Left ventricle myocardium superior (tissue), 1 donor: ENCODE results near the gene DLL1. TPM values are rescaled to one million over a fixed set of nuclear protein-coding genes. Genes with fewer than 3 reads are reported as not detected.

ENCODE experiments used
- ATAC-seq: fragments of 200-7000 bp; cut with Tn5 transposase; one replicate; pipeline ENCODE4 v1.9.1; 2020; ENCODE audit warnings: mild to moderate bottlenecking, moderate library complexity
- DNase-seq: peaks from one replicate; pipeline ENCODE4 v3.0.0-alpha.2; 2020
- intact Hi-C: fragments of 100-400 bp; cut with micrococcal nuclease; formaldehyde crosslinking; loops from one replicate; pipeline ENCODE4 v1.11.0; 2022
- total RNA-seq: library from RNA; stranded (reverse); fragmentation: NEBNext Ultra II Directional; extraction: Animal tissue kit (Norgen Biotek cat#: 25700); gene quantifications from one replicate; pipeline ENCODE4 v1.2.1, GENCODE V29; 2021
- donor health status: DM: no; HTN: yes; CAD: no; lungs with severe emphysema.

Gene DLL1
- total RNA-seq, 1 donor from 2014 or later, result 15.3 TPM

GRCh38 chr6:170257376-170257775 is 33.5 kb downstream of the DLL1 start:
- ATAC-seq, result no peak
- intact Hi-C loops, result no loop called here
- DNase-seq, result peak; percentile 16

DNA sequence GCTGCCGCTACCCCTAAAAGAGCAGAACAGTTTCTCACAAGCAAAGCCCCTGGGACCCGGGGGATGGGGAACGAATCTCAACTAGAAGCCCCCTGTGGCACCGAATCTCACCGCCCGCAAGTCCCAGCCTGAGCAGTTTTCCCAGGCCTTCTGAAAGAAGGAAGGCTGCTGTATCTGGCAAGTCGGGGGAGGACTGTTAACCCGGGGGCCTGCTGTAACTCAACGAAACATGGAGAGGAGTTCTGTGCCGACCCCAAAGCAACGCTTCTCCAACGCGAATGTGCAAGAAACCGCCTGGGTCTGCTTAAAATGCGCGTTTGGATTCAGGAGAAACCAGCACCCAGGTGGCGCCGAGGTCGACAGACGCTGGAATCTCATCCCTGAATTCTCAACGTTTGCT is 34.2 kb downstream of the DLL1 start:
- DNase-seq (peak; percentile 13), ATAC-seq (no peak)
- intact Hi-C loops, result no loop called here

GRCh38 chr6:170255426-170256125 is 35.3 kb downstream of the DLL1 start:
- intact Hi-C loops, result no loop called here
- DNase-seq, result peak; percentile 16
- no peak for ATAC-seq

DNA sequence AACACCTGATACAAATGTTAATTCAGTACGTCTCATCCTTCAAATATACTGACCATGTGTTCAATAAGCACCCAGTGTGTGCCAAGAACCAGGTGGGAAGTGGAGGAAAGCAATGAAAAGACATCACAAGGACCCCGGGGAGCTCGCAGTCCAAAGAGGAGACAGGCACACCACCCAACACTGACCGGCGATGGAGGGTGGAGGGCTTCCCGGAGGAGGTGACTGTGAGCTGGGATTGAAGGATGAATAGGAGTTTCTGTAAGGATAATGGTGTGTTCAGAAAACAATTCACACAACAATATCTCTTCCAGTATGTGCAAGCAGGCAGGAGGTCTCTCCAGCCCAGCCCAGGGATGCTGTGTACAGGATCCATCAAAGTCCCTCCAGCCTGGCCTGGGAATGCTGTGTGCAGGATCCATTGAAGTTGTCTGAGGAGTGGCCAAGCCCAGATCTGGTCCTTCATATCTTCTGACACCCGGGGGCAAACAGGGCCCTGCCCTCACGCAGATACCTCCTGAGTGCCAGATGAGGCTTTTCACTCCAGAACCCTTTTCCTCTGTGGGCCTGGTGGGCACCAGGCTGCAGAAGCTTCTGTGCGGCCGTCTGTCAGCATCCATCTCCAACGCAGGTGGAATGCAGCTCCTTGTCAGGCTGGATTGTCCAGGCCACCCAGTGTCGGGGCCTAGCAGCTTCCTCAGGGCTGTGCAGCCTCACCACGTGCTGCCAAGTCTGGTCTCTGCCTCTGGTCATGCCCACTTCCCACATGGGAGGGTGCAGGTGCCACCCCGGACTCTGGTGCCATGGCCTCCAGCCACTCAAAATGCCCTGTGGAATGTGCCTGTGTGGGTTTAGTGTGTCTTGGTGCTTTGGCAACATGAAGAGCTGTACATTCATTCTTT is 36.3 kb downstream of the DLL1 start:
- intact Hi-C loops, result no loop called here
- no peak for ATAC-seq
- peak; percentile 12 for DNase-seq

- ATAC-seq, result no peak
- peak; percentile 10 for DNase-seq
Measured at GRCh38 chr6:170253910-170254269, 37.0 kb downstream of the DLL1 start.

GRCh38 chr6:170253226-170253909 is 37.5 kb downstream of the DLL1 start:
- intact Hi-C loops, result no loop called here
- DNase-seq, result peak; percentile 16
- ATAC-seq, result no peak

More at GRCh38 chr6:170253910-170254269, 37.0 kb downstream of the DLL1 start:
- intact Hi-C loops, result no loop called here

GRCh38 chr6:170251776-170252571 is 38.9 kb downstream of the DLL1 start:
- ATAC-seq, result no peak
- DNase-seq, result peak; percentile 21
- intact Hi-C loops, result no loop called here

GRCh38 chr6:170250981-170251775 is 39.7 kb downstream of the DLL1 start:
- peak; percentile 0 for DNase-seq
- intact Hi-C loops, result no loop called here
- no peak for ATAC-seq

DNA sequence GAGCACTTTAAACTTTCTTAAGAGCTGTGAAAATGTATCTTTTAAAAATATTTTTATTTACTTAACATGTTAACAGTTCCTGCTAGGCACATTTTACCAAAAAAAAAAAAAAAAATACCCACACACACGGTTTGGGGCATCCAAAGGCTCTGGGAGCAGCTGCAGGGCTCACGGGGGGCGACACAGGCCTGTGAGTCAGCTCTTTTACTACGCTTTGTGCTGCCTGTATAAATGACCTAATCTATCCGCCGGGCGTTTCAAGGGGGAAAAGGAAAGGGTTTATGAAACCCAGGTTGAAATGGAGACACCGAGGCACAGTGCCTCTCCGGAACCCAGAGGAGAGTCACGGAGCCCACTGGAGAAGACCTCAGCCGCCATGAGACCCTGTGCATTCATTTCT is 40.4 kb downstream of the DLL1 start:
- DNase-seq (peak; percentile 18), ATAC-seq (no peak)
- intact Hi-C loops, result no loop called here

GRCh38 chr6:170249817-170250216 is 41.1 kb downstream of the DLL1 start:
- no peak for ATAC-seq
- intact Hi-C loops, result no loop called here
- peak; percentile 16 for DNase-seq

GRCh38 chr6:170248861-170249600 is 41.8 kb downstream of the DLL1 start:
- intact Hi-C loops, result no loop called here
- DNase-seq (peak; percentile 29), ATAC-seq (no peak)

- DNase-seq (peak; percentile 44), ATAC-seq (peak; percentile 56)
- intact Hi-C loops, result no loop called here
Measured at GRCh38 chr6:170248111-170248805, 42.6 kb downstream of the DLL1 start.

GRCh38 chr6:170247178-170247701 is 43.6 kb downstream of the DLL1 start:
- peak; percentile 36 for DNase-seq
- intact Hi-C loops, result no loop called here

GRCh38 chr6:170245475-170245992 is 45.3 kb downstream of the DLL1 start:
- intact Hi-C loops, result no loop called here
- DNase-seq, result peak; percentile 15
- ATAC-seq, result no peak

More at GRCh38 chr6:170247178-170247701, 43.6 kb downstream of the DLL1 start:
- ATAC-seq, result peak; percentile 23

DNA sequence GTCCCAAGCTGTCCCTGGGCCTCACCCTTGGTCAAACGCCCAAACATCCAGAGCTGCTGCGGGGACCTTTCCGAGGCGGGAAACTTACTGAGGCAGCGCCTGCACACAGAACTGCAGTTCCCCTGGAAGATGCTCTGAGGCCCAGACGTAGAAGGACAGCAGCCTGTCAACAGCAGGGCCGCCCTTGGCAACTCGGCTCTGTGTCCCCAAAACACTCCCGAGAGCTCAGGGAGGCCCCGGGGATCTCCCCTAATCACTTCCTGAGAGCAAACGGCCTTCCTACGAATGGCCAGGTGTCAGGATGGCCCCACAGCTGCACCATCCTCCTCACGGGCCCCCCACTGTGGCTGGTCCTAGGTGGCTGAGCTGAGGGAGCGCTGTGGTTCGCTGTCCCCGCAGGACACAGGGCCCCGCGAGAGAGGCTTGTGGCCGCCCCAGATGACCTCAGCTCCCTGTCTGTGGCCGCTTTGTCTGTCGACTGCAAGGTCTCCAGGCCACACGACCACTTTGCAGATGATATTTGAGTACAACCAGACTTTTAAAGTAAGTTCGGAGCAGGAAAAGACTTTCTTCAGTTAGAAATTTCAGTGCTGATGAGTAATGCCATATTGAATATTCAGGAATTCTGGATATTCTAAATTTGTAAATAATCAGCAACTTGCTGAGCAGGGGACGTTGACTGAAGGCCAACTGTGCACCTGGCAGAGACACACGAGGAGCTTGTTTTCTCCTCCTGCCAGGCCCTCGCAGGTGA is 46.0 kb downstream of the DLL1 start:
- no peak for ATAC-seq
- intact Hi-C loops, result no loop called here
- DNase-seq, result peak; percentile 19

DNA sequence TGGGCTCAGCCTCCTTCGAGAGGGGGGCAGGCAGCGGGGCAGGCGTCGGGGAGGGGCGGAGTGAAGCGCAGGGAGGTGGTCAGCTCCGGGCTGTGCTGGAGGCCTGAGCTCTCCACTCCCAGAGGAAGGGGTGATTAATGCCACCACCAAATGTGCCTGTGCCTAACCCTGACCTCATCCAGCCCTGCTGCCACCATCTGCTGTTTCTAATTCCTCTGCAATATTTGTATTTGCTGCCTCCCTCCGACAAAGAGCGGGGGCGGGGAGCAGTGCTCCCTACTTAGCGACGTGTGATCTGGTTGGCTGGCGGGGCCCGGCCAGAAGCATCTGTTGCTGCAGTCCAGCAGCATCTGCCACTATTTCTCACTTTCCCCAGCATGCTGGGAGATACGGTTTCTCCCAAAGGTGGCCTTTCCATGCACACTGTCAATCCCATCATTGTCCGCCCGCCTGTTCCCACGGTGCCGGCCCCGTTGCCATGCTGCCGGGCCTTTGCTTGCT is 47.0 kb downstream of the DLL1 start:
- intact Hi-C loops, result no loop called here
- ATAC-seq (peak; percentile 68), DNase-seq (peak; percentile 42)
